Measurements from ENCODE around the gene ENTPD1.
"Not testable (repeated sequence)": the region's sequence is repeated elsewhere in the genome, so short reads cannot be mapped to it uniquely, and the experiment has no call there.

The ENTPD1 gene

DNA sequence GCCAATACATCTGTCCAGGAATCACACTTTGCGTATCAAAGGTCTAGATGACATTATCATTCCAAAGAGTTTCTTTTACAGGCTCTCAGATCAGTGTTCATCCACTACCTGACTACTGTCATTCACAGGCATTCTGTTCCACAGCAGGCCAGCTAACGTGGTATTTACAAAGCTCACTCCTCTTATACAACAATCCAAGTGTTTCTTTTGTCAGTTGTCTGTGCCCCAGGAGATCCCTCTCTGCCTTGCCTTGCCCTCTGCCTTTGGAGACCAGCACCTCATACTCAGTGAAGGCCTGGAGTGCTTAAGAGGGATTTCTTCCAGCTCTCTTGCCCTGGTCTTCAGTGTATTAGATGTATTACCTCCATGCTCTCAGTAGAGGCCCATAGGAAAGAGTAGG, 117.2 kb downstream of the ENTPD1 start:
- no peak for DNase-seq

DNA sequence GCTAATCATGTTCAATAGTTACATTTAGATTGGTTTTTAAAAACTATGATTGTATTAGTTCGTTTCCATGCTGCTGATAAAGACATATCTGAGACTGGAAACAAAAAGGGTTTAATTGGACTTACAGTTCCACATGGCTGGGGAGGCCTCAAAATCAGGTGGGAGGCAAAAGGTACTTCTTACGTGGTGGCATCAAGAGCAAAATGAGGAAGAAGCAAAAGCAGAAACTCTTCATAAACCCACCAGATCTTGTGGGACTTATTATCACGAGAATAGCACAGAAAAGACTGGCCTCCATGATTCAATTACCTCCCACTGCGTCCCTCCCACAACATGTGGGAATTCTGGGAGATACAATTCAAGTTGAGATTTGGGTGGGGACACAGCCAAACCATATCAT, 117.7 kb downstream of the ENTPD1 start:
- DNase-seq, result no peak

DNA sequence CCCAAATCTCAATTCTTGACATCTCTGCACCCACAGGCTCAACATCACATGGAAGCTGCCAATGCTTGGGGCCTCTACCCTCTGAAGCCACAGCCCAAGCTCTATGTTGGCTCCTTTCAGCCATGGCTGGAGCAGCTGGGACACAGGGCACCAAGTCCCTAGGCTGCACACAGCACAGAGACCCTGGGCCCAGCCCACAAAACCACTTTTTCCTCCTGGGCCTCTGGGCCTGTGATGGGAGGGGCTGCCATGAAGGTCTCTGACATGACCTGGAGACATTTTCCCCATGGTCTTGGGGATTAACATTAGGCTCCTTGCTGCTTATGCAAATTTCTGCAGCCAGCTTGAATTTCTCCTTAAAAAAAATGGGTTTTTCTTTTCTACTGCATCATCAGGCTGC, 118.8 kb downstream of the ENTPD1 start:
- DNase-seq, result not testable (repeated sequence)

DNA sequence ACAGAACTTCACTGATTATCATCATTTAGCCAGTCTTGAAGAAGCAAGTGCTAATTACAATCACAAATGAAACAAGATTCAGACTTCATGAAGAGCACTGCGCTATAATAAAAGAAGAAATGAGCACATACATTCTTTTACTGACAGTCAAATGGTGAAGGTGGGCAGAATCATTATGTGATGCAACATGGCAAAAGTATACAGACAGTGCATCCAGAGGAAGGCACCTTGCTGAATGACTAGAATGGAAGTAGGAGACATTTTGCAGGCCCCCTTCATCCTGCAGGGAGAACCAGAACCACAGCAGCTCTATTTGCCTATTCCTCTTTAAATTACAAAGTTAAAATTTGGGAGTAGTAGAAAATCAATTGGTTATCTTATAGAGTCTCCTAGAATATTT, 120.8 kb downstream of the ENTPD1 start:
- DNase-seq, result no peak

DNA sequence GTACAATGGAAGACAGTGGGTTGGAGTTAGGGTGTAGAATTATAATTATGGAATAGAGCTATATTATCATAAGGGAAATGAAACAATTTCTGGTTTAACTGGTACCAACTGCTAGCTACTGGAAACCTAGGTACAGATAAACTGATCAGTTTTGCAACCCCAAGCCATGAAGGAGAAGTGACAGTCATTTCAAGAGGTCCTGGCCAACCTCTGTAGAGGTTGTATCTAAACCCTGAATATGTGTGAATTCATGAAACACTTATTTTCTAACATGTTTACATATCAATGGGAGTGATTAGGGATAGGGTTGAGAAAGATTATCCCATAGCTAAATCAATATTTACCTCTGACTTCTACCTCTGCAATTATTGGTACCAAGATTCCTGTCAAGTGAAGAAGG, 121.9 kb downstream of the ENTPD1 start:
- no peak for DNase-seq

DNA sequence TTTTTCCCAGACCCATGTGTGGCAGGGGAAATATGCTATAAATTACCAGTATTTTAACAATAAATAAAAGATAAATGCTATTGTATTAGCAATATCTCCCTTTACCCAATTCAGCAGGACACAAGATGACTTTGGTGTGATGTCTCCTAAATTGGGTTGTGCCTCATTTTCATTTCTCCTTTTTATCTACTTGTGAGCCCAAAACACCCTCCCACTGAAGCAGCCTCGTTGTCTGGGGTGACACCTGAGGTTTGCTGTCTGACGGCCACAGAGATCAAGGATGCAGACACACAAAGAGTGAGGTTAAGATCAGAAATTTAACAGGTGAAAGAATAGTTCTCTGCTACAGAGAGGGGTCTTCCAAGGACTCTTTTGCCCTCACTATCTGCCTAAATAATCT, 124.7 kb downstream of the ENTPD1 start:
- DNase-seq, result no peak

DNA sequence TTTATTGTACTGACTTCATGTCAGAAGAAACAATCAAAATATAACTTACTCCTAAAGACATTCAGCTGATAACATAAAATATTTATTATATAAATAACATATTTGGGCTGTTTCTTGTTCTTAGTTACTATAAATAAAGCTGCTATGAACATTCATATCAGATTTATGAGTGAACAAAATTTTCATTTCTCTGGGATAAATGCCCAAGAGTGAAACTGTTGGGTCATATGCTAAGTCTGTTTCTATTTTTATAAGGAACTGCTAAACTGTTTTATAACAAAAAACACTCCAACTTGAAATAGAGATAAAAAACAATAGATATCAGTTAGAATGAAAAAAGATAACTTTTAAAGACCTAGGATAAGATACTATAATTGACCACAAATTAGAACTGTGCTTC, 125.4 kb downstream of the ENTPD1 start:
- no peak for DNase-seq

DNA sequence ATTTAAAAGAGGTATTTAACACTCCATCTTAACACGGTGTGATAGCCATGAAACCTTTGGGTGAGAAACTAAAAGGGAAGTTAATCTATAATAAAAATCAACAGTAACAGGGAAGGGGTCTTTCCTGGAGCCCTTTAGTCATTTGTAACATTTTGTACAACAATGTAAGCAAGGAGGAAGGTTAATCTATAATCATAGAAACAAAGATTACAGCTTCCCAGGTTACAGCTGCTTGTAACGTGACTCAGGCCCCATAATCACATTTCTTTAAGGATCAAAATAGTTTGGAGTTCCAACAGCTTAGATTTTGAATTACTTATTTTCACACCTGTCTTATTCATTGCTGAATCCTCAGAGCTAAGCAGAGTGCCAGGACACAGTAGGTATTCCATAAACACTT, 133.9 kb downstream of the ENTPD1 start:
- no peak for DNase-seq

DNA sequence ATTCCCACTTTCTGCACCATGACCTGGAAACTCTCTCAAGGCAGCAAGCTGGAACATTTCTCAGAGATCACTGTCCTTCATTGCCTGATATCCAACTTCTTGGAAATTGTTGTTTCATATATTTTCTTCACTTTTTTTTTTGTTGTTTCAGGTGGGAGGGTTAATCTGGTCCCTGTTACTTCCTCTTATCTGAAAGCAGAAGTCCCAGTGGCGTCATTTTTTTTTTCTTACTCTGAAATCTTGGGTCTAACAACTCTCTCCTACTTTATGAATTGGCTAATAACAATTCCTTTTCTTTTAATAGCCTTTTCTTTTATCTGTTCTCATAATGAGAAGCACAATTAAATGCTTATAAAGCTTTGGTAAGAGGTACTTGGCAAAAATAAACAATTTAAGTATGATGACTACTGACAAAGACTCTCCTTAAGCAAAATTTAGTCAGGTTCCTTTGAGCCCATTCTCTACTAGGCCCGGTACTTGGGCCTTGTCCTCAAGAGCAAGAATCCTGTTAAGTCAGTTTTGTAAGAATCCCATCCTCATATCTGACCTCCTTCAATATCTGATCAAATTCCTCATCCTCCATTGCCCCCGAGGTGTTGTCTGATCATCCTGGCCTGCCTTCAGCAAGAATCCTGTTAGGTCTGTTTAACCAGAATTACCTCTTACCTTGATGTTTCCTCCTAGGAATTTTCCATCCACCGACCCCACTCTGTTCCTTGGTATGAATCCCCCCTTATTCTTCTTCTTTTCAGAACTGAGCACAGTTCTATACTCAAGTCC, 140.3 kb downstream of the ENTPD1 start:
- no peak for DNase-seq

DNA sequence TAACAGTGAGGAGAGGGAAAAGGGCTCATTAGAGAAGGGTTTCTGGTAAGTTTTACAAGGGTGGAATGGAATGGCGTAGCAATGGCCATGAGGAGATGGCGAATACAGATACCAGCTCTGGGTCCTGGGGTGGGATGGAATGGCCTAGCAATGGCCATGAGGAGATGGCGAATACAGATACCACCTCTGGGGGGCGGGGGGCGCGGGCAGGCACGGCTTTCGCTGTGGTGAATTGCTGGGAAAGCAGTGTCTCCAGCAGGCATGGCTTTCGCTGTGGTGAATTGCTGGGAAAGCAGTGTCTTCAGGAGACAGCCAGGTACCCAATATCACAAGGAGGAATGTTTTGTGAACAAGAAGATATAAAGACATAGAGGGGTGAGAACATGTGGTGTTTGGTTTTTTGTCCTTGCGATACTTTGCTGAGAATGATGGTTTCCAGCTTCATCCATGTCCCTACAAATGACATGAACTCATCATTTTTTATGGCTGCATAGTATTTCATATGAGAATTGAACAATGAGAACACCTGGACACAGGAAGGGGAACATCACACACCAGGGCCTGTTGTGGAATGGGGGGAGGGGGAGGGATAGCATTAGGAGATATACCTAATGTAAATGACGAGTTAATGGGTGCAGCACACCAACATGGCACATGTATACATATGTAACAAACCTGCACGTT, 150.1 kb downstream of the ENTPD1 start:
- DNase-seq, result not testable (repeated sequence)

DNA sequence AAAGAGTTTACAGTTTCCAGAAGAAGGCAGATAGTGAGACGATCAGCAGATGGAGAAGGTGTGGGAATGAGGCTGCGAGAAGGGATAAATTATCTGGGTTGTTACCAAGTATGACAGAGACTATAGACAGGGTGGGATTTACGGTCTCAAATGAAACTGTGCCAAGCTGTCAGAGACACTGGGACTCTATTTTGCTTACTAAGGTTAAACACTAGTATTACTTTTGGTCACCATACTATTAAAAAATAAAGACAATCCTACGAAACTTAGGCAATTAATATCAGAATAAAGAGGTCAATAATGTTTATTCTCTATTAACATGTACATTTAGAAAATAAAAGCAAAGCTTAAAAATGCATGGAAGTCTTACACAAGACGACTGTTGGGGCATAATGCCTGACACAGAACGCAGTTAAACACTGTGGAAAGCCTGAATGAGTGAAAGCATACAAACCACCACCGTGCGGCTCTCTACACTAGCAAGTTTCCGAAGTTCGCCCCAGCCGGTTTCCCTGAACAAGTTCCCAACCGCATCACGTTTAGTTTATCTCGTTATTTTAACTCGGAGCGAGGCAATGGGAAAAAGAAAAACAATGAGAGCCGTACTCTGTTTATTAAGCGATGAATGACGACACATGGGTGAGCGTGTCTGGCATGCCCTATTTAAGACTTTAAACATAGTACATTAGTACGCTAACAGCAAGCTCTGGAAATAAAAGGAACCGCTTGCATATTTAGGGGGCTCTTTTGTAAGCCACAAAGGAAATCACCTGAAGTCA, 150.9 kb downstream of the ENTPD1 start:
- DNase-seq, result peak in 1 of 4 experiments; percentile 1

DNA sequence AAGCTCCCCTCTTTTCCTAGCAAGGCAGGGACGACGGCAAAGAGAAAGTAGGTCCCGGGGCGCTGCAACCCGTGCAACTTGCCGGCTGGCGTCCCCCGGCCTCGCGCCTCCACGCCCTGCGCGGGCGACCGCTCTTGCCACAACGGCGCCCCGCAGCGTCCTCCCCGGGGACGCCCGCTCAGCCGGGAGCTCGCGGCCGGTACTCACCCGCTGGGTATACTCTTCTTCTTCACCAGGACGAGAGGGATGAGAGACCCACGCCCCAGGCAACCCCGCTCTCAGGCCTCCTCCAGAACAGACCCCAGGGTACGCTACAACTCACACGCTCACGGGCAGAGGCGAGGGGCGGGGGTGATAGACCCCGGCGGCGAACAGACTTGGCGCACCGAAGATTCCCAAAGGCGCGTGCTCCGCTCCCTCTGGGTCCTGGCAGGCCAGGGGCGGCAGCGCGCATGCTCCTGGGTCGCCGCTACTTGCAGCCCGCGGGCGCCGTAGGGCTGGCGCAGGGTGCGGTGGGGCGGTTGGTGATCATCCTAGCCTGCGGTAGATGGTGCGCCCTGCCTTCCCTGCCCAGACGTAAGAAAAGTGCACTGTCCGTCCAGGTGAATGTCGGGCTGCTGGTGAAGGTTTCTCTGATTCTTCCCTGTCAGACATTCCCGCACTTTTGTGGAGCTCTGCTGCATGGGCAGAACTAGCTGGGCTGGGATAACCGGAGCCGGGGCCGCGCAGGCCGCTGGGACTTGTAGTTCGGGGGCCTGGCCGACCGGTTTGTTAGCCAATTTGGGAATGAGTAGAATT, 151.7 kb downstream of the ENTPD1 start, which contains the start of gene CC2D2B:
TSS of gene CC2D2B (plus strand) at position 520 of the 798 bp plus-strand sequence. CDS start 3,349 bp downstream, outside the sequence.
- DNase-seq, result peak; percentile 21 to 54 (median 34)

DNA sequence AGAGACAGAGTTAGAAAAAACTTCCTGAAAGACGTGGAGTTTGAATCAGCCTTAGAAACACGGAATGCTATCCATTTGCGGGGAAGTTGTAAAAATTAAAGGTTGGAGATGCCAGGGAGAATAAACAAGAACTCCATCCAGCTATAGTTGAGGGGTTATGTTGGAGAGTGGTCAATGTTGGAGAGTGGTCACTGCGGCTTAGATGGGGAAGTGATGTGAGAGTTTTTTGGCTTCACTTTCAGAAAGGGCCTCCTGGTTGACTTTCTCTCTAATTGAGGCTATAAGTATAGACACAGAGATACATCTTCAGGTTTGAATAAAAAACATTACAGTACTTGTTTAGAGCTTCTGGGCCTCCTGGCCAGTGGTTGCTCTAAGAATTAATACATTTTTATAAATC, 152.5 kb downstream of the ENTPD1 start:
- no peak for DNase-seq

DNA sequence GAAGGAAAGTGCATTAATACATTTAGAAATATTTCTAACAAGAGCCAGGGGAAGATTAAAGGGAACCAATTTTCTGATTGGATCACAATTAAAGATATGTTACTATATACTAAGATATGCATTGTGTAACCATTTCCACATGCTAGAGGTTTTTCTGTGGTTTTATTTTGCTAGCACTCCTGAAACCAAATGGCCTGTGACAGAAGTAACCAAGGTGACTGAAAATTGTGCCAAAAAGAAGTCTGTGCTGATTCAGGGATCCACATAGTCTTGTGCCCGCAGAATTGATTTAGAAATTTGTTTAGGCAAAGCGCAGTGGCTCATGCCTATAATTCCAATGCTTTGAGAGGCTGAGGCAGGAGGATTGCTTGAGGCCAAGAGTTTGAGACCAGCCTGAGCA, 153.6 kb downstream of the ENTPD1 start:
- DNase-seq, result no peak

DNA sequence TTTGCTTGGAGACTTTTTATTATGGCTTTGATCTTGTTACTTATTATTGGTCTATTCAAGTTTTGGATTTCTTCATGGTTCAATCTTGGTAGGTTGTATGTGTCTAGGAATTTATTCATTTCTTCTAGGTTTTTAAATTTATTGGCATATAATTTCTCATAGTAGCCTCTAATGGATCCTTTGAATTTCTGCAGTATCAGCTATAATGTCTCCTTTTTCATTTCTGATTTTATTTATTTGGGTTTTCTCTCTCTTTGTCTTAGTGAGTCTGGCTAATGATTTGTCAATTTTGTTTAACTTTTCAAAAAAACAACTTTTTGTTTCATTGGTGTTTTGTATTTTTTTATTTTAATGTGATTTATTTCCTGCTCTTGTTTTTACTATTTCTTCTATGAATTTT, 160.1 kb downstream of the ENTPD1 start:
- not testable (repeated sequence) for DNase-seq

Measured in activated naive CD4-positive, alpha-beta T cell (primary cell).